Tibial artery (tissue), 4 donors: Measurements from ENCODE around the gene ATF6B.
A peak's percentile ranks its signal among the peaks of the same experiment; 100 is the strongest.

Experiments
- DNase-seq, 2 donors: peaks; one replicate each; pipeline ENCODE4 v3.0.0-alpha.2; 2019
- H3K27ac ChIP-seq, 2 donors: fragments of 200-600 bp; sonication (generic) in 1 of 2; 1 replicate in 1 of 2; 2 replicates in 1 of 2; pipeline ENCODE4 v1.5.1; 2018 to 2019; ENCODE audit warnings: mild to moderate bottlenecking in 1 of 2
- H3K27me3 ChIP-seq, 2 donors: fragments of 200-600 bp; sonication (generic) in 1 of 2; one replicate each; pipeline versions ENCODE4 v1.5.1 to v1.6.0; 2016 to 2019
- H3K36me3 ChIP-seq, 3 donors: fragments of 200-600 bp; sonication (generic) in 2 of 3; one replicate each; pipeline ENCODE4 v1.5.1; 2016 to 2019; ENCODE audit warnings: mild to moderate bottlenecking in 2 of 3
- H3K4me1 ChIP-seq, 4 donors: fragments of 200-600 bp; sonication (generic) in 2 of 4; 1 replicate in 3 of 4; 2 replicates in 1 of 4; pipeline ENCODE4 v1.5.1; 2016 to 2019
- H3K4me3 ChIP-seq, 2 donors: fragments of 200-600 bp; sonication (generic) in 1 of 2; 1 replicate in 1 of 2; 2 replicates in 1 of 2; pipeline ENCODE4 v1.5.1; 2018 to 2019; ENCODE audit warnings: mild to moderate bottlenecking in 2 of 2
- H3K9me3 ChIP-seq, 3 donors: fragments of 200-600 bp; sonication (generic) in 1 of 3; one replicate each; pipeline ENCODE4 v1.5.1; 2016 to 2019
- intact Hi-C: fragments of 100-400 bp; cut with DNase I; formaldehyde crosslinking; loops from one replicate; pipeline ENCODE4 v1.15.0; 2023; ENCODE audit warnings: low total_unique reads
- TF ChIP-seq, protein P1 (sequence below), 2 experiments: fragments of 200-600 bp in 1 of 2; fragments of 450-650 bp in 1 of 2; IDR thresholded peaks; one replicate each; pipeline ENCODE4 v1.5.1; 2017 to 2019; ENCODE audit warnings: antibody characterized with exemption in 2 of 2, mild to moderate bottlenecking in 1 of 2, moderate library complexity in 1 of 2

The ATF6B gene

DNA sequence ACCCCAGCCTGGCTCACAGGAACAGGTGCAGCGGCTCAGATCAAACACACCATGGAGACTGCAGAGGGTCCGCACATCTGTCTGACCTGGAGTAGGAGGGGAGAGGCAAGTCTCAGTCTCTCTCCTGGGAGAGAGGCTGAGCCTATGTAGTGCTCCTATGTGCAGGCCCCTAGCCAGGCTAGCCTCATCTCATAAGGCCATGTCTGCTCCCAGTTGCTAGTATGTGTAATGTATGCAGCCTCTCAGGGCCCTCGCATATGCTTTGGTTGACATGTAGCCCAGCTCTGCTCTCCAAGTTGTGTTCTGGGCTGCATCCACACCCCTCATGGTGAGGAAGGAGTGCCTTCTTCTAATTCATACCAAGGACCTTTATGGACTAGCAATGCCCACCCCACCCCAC lies 30.7 kb downstream of the ATF6B start:
- TF ChIP-seq, protein P1, sequence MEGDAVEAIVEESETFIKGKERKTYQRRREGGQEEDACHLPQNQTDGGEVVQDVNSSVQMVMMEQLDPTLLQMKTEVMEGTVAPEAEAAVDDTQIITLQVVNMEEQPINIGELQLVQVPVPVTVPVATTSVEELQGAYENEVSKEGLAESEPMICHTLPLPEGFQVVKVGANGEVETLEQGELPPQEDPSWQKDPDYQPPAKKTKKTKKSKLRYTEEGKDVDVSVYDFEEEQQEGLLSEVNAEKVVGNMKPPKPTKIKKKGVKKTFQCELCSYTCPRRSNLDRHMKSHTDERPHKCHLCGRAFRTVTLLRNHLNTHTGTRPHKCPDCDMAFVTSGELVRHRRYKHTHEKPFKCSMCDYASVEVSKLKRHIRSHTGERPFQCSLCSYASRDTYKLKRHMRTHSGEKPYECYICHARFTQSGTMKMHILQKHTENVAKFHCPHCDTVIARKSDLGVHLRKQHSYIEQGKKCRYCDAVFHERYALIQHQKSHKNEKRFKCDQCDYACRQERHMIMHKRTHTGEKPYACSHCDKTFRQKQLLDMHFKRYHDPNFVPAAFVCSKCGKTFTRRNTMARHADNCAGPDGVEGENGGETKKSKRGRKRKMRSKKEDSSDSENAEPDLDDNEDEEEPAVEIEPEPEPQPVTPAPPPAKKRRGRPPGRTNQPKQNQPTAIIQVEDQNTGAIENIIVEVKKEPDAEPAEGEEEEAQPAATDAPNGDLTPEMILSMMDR (IDR thresholded peaks at IDR 0.05) = no peak
- Histone ChIP-seq H3K36me3 (peaks cover 0 to 21% (median 12%) of the 10 kb centered on the region in 3 donors), H3K27ac (no peak overlapping the region), H3K9me3 (no peaks in the 10 kb centered on the region), H3K4me1 (peaks cover 0 to 46% (median 26%) of the 10 kb centered on the region in 4 donors), H3K27me3 (no peaks in the 10 kb centered on the region), H3K4me3 (no peak overlapping the region)
- intact Hi-C loops = no loop called here
- DNase-seq = no peak

DNA sequence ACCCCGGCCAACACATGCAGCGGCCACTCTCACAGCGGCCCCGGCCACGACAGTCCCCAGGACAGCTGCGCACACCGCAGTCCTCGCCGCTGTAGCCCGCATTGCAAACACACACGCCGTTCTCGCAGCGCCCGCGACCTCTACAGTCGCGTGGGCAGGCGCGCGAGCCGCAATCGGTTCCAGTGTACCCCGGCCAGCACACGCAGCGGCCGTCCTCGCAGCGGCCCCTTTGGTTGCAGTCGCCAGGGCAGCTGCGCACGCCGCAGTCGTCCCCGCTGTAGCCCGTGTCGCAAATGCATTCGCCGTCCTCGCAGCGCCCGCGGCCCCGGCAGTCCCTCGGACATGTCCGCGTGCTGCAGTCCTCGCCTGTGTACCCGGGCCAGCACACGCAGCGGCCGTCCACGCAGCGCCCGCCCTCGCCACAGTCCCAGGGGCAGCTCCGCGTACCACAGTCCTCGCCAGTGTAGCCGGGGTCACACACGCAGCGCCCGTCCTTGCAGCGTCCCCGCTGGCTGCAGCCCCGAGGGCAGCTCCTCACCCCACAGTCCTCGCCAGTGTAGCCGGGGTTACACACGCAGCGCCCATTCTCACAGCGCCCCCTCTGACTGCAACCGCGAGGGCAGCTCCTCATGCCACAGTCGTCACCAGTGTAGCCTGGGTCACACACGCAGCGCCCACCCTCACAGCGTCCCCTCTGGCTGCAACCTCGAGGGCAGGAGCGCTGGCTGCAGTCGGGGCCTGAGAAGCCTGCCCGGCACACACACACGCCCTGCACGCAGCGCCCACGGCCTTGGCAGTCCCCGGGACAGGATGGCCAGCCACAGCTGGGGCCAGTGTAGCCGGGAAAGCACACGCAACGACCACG lies 31.4 kb downstream of the ATF6B start:
- H3K27me3 ChIP-seq = no peaks in the 10 kb centered on the region
- H3K9me3 ChIP-seq = no peaks in the 10 kb centered on the region
- H3K27ac ChIP-seq = peak overlapping the region in 1 of 2 donors; percentile 3
- peaks cover 0 to 21% (median 12%) of the 10 kb centered on the region in 3 donors for H3K36me3 ChIP-seq
- TF ChIP-seq, protein P1 (IDR thresholded peaks at IDR 0.05) = no peak
- no peak for DNase-seq
- peak overlapping the region; percentile 31 to 34 for H3K4me3 ChIP-seq
- H3K4me1 ChIP-seq = peaks cover 0 to 54% (median 33%) of the 10 kb centered on the region in 4 donors
- intact Hi-C loops = no loop called here

DNA sequence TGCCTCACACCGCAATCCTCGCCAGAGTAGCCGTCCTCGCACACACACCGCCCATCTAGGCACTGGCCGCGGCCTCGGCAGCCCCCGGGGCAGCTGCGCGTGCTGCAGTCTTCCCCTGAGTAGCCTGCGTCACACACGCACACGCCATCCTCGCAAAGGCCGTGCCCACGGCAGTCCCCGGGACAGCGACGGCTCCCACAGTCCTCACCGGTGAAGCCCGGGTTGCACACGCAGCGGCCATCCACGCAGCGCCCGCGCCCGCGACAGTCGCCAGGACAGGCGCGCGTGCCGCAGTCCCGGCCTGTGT lies 32.0 kb downstream of the ATF6B start:
- no peak for DNase-seq
- H3K36me3 ChIP-seq = peaks cover 0 to 21% (median 12%) of the 10 kb centered on the region in 3 donors
- intact Hi-C loops = no loop called here

DNA sequence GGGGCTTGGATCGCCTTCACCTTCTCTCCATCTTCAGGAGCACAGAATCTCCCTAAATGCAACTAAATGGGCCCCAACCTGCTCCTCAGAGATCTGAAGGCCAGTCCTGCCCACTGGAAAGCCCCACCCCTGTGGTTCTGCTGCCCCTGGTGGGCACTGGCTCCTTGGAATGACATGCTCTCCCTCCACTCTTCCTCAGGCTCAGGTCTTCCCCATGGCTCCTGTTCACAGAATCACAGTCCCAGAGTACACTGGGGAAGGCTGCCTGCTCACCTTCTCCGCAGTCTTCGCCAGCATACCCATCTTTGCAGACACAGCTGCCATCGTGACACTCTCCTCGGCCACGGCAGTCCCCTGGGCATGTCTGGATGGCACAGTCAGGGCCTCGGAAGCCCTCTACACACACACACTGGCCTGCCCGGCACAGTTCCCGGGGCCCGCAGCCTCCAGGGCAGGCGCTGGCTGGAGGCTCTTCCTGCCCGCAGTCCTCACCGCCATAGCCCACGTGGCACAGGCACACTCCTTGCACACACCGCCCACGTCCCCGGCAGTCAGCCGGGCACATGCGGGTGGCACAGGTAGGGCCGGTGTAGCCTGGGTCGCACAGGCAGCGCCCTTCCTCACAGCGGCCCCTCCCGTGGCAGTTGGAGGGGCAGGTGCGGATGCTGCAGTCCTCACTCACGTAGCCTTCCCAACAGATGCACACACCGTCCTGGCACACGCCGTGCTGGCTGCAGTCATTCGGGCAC lies 32.5 kb downstream of the ATF6B start:
- Histone ChIP-seq H3K4me3 (no peak overlapping the region), H3K27me3 (no peaks in the 10 kb centered on the region), H3K27ac (peak overlapping the region; percentile 3 to 26), H3K9me3 (no peaks in the 10 kb centered on the region), H3K36me3 (peaks cover 0 to 21% (median 12%) of the 10 kb centered on the region in 3 donors), H3K4me1 (peaks cover 0 to 64% (median 39%) of the 10 kb centered on the region in 4 donors)
- intact Hi-C loops = no loop called here
- TF ChIP-seq, protein P1 (IDR thresholded peaks at IDR 0.05) = no peak
- no peak for DNase-seq

More for the DNA sequence above, 32.0 kb downstream of the ATF6B start:
- Histone ChIP-seq H3K4me3 (peak overlapping the region; percentile 31 to 34), H3K9me3 (no peaks in the 10 kb centered on the region), H3K4me1 (peaks cover 0 to 59% (median 38%) of the 10 kb centered on the region in 4 donors), H3K27me3 (no peaks in the 10 kb centered on the region), H3K27ac (peak overlapping the region in 1 of 2 donors; percentile 3)
- TF ChIP-seq, protein P1 (IDR thresholded peaks at IDR 0.05) = no peak

DNA sequence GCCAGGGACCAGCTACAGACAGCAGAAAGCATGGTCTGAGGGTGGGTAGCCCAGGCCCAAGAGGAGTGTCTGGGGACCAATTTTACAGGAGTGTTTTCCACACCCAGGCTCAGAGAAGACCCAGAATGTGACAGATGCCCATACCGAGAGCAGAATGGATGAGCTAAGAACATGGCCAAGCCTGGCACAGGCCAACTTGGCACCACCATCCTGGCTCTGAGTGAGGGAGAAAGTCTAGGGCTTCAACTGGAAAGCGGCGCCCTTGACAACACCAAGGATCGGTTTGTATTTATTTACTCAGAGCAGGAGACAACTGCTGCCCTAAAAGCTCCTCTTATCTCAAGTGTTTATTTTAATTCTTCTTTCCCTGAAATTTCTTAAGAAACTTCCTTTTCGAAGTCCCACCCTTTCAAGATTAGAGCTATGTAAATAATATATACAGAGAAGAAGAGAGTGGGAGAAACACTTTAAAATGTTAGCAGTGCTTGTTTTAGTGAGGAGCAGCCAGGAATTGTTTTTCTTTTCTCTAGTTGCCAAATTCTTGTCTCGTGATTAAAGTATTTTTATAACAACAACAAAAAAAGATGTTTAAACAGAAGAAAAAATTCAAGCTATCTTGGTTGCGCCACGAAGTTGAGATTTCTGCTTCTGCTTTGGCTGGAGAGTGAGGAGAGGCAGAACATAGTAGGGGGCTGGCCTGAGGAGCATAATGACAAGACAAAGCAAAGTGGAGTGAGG lies 35.1 kb downstream of the ATF6B start:
- TF ChIP-seq, protein P1 (IDR thresholded peaks at IDR 0.05) = no peak
- peak; percentile 64 to 81 for DNase-seq
- H3K36me3 ChIP-seq = peaks cover 0 to 18% (median 11%) of the 10 kb centered on the region in 3 donors
- intact Hi-C loops = loop anchor here (2.0 kb wide), 1 partner anchor 18 kb away; no protein-coding TSS in a partner anchor
- H3K4me1 ChIP-seq = peaks cover 0 to 67% (median 41%) of the 10 kb centered on the region in 4 donors
- H3K4me3 ChIP-seq = peak overlapping the region in 1 of 2 donors; percentile 19
- H3K27ac ChIP-seq = peak overlapping the region; percentile 85 to 87
- no peaks in the 10 kb centered on the region for H3K27me3 ChIP-seq
- no peaks in the 10 kb centered on the region for H3K9me3 ChIP-seq
